HL-60/S4 treated with phorbol 12-myristate 13-acetate at 8.2 ng/mL for 4 days and 3 days (cell line): ENCODE data around the gene CHMP4B.

ENCODE experiments used
- in situ Hi-C: fragments of 300-500 bp; cut with MboI; formaldehyde crosslinking; loops from 2 replicates; pipeline ENCODE4 v1.15.0; 2022; ENCODE audit warnings: low sequenced_read_pairs

The CHMP4B gene

DNA sequence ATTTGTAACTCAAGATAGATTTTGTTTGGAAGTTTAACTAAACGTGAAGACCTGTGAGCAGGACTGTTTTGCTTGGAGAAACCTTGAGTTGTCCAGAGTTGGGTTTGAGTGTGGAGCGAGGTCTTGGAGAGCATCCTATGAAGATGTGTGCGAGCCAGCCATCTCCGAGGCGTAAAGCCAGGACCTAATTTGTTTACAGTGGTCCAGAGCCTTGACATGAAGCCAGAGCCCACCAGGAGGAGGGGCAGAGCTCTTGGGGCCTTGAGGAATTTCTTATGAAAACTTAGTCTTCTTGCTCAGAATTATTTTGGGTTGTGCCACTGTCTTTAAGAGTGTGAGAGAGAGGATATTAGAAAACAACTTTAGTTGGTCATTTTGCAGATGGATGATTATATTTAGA is 6.3 kb downstream of the CHMP4B start:
- in situ Hi-C loops, result no loop called here

DNA sequence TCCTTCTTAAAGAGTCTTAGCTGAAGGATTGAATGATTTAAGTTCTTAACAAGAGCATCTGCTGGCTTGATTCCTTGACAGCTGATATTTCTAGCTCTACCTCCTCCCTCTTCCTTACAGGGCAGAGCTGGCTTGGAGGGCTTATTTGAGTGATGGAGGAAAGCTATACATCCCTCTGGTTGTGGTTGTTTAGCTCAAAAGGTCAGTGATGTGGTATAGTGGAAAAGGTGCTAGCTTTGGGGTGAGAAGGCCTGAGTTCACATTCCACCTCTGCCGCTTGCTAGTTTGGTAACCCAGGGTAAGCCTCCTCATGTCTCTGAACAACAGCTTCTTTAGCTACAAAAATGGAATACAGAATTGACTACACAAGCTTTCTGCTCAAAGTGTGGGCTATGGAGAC is 8.3 kb downstream of the CHMP4B start:
- in situ Hi-C loops, result no loop called here

DNA sequence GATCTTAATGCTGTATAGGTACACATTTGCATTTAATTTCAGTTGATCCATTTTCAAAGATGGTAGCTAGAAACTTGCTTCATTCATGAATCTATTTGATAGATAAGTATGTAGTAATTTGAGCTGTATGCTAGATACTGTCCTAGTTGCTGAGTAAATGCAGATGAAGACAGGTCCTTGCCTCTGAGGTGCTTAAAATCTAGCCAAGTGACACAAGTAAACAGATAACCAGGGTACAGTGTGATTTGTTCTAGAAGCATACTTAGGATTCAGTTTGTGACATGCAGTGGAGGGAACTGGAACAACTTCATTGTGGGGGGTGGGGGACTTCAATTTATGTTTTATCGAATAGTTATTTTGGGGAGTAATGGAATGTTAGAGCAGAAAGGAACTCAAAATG is 9.2 kb downstream of the CHMP4B start:
- in situ Hi-C loops, result no loop called here

DNA sequence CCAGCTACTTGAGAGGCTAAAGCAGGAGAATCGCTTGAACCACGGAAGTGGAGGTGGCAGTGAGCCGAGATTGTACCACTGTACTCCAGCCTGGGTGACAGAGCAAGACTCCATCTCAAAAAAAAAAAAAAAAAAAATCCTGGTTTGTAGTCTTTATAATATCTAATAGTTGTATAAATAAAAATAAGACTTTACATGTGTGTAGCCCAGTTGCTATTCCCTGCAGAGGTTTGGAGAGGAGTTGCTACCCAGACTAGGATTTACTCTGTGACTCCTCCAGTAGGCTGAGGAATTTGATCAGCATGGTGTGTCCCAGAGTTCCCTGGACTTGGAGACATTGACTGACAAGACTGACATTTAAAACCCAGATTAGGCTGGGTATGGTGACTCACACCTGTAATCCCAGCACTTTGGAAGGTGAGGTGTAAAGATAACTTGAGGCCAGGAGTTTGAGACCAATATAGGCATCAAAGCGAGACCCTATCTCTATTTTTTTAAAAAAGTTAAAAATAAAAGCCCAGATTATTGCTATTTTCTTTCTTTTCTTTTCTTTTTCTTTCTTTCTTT is 10.2 kb downstream of the CHMP4B start:
- in situ Hi-C loops, result no loop called here

DNA sequence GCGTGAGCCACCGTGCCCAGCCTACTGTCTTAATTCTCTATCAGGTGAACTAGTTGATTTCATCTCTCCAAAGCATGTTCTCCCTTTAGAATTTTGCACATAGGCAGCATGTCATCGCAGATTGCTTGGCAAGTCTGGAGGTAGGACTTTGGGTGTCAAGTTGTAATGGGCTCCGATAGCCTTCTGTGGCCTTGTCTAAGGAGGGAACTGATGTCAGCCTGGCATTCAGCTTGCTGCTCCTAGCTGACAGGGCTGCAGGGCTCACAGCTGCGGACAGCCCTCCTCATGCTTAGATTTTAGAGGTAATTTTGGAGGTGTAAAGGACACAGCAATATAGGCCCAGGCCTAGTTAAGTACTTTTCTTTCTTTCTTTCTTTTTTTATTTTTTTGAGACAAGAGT is 11.3 kb downstream of the CHMP4B start:
- in situ Hi-C loops, result no loop called here

DNA sequence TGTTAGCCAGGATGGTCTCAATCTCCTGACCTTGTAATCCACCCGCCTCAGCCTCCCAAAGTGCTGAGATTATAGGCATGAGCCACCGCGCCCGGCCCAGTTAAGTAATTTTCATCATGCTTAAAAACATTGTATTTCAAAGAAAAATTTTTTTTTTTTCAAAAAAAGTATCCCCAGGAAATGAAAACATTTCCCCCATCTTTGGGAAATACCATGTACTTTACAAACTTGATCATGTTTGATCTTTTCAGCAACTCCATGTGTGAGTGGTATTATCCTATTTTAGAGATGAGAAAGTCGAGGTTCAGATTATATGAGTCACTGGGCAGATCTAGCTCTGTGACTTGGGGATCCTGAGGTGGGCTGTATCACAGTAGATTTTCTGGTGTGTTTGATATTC is 11.8 kb downstream of the CHMP4B start:
- in situ Hi-C loops, result no loop called here

DNA sequence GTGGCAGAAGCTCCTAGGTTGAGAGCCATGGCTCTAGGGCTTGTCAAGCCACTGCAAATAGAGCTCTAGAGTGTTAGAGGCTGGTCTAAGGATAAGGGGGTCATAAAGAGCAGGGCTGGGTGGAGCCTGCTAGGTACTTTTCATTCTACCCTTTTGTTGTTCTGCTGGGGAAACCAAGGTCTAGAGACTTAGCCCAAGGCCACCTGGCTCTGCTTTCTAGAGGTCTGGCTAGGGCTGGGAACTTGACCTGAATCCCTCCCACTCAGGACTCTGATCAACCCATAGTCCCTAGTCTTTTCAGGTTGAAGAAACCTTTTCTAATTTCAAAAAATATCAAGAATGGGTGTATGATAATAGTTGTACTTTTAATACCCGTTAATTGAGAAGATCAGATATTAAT is 13.7 kb downstream of the CHMP4B start:
- in situ Hi-C loops, result no loop called here

- in situ Hi-C loops, result no loop called here
These were observed 14.5 kb downstream of the CHMP4B start for GRCh38 chr20:33825340-33826269.

DNA sequence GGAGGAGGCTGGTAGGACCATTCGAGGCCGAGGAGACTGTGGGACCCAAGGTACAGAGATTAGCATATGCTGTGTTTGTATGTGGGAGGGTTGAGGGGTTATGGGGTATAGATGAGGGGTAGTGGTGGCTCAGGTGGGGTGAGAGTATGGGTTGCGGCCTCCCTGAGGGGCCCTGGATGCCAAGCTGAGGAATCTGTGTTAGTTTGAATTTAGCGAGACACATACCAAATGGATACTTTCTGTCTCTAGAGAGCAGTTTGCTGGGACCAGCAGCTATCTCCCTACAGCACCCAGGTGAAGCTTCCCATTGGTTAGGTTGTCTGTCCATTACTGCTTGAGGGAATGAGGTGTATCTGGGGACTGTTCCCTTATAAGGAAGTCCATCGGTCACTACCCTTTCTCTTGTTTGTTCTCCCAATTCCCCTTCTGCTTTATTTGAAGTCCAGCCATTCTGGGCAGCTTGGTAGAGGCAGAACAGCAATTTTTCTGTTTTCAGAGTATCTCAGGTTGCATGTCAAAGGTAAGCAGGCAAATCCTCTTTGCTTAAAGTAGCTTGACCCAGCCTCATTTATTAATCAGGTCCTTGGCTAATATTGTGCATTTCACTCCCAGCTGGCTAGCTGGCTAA is 15.2 kb downstream of the CHMP4B start:
- in situ Hi-C loops, result no loop called here

DNA sequence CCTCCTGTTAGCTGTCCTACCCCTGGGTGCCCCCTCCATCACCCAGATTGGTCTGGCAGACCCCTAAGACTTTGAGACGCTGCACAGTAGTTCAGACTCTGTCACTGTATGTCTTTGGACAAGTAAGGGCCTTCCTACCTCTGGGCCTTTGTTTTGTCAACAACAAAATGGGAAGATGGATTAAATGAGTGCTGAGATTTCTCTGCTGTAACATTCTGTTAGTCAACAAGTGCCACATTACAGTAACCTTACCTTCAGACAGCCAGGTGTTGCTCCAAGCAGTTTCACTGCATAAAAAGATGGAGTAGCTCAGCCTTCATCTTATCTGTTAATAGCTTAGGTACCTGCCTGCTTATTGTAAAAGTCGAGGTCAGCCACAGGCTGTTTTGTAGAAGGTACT is 16.0 kb downstream of the CHMP4B start:
- in situ Hi-C loops, result no loop called here

GRCh38 chr20:33827634-33828325 is 16.6 kb downstream of the CHMP4B start:
- in situ Hi-C loops, result no loop called here

DNA sequence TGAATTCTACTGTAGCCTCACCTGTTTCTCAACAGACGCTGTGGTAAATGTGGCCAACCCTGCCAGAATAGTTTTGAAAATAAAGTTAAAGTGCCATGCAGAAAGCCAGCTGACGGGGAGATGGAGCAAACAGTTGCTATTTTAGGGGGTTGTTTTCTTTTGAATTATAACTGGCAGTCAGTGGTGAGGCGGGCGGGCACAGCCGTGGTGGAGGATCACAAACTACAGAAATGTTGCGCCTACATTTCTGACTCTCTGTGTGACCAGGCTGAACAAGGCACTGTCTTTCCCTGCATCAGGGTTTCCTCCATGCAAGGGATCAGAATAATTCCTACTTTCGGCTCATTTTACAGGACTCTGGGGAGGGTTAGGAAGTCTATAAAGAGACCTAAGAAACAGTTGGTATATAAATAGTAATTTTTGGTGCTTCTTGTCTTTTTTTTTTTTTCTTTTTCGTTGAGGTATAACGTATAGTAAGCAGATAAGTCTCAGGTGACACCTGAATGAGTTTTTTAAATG is 17.2 kb downstream of the CHMP4B start:
- in situ Hi-C loops, result no loop called here

DNA sequence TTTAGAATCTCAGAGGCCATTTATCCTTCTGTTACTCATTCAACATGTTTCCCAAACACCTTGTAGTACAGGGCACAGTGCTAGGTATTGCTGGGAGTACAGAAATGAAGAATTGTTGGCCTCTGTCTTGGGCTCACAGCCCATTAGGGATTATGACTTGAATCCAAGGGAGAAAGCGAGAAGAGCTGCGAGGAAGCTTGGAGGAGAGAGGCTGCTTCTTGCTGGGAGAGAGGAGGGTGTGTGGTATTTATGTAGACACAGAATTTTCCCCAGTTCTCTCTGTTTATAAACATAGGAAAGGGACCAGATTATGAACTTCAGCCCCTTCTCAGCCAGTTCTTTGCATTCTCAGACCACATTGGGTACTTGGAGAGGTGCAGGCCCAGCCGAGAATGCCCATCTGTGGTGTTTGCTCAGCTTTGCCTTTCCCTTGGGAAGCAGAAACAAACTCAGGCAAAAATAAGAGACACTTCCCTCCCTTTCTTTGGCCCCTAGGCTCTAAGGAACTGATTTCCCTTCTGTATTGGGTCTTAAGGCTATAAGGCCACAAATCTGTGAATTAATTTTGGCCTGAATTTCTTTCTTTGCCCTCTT is 17.9 kb downstream of the CHMP4B start:
- in situ Hi-C loops, result no loop called here

DNA sequence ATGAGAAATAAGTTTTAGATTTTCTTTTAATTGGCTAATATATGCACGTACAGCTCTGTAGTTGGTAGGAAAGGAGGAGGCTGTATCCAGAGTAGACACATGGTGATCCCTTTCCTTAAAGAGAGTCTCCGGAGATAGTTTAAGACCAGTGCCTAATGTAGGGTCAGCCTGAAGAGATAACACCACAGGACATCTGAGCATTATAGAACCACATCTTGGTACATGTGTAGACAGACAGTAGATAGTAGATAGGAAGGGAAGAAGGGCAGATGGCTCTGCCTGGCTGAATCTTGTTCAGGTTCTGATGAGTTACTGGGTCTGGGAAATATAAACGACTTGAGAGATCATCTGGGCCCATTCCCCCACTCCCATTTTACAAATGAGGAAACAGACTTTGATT is 18.5 kb downstream of the CHMP4B start:
- in situ Hi-C loops, result no loop called here

DNA sequence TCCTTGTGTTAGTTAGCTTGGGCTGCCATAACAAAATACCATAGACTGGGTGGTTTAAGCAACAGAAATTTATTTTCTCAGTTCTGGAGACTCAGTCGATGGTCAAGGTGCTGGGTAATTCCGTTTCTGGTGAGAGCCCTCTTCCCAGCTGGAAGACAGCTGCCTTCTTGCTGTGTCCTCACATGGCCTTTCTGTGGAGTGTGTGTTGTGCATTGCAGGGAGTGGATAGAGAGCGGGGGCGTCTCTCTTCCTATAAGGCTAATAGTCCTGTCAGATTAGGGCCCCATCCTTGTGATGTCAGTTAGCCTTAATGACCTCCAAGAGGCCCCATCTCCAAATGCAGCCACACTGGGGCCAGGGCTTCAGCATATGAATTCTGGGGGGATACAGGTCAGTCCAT is 19.2 kb downstream of the CHMP4B start:
- in situ Hi-C loops, result no loop called here

- in situ Hi-C loops, result no loop called here
These were observed 21.1 kb downstream of the CHMP4B start for GRCh38 chr20:33832103-33832804.

DNA sequence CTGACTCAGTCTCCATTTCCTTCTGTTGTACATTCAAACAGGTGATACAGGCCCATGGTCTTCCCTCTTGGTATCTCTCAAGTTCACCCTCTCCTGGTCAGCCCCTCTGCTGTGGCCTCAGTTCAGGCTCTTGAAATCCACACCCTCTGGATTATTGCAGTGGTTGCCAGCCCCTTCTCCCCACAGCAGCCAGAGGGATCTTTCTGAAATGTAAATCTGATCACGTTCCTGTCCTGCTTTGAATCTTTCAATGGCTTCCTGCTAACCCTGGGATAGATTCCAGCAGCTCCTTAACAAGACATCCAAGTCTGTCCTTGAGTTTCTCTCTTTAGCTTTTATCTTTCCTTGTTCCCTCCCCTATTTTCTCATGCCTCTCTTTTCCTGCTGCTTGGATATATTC is 22.2 kb downstream of the CHMP4B start:
- in situ Hi-C loops, result no loop called here

DNA sequence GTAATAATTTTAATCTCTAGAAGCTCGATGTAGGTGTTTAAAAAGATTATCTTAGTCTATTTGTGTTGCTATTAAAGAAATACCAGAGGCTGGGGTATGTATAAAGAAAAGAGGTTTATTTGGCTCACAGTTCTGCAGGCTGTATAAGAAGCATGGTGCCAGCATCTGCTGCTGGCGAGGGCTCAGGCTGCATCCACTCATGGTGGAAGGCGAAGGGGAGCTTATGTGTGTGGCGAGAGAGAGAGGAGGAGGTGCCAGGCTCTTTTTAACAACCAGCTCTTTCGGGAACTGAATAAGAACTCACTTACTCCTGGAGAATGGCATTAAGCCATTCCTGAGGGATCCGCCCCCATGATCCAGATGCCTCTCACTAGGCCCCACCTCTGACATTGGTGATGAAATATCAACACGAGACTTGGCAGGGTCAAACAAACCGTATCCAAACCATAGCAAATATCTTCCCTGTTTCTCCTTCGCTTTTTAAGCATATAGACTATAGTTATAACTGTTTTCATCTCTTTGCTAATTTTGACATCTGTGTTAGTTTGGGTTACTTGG is 24.5 kb downstream of the CHMP4B start:
- in situ Hi-C loops, result no loop called here

- in situ Hi-C loops, result no loop called here
These were observed 25.1 kb downstream of the CHMP4B start for GRCh38 chr20:33836277-33836676.
